B cell (primary cell): Measurements from ENCODE around the gene ANGPT4.

ENCODE experiments used
- EZH2 ChIP-seq: IDR thresholded peaks from 2 replicates; pipeline ENCODE4 v1.6.1; 2012; ENCODE audit warnings: borderline replicate concordance, low read depth, mild to moderate bottlenecking, moderate library complexity, low read length; ENCODE audit not compliant: insufficient read depth, poor library complexity, severe bottlenecking
- TF ChIP-seq, protein P1 (sequence below): fragments of 200-600 bp; IDR thresholded peaks from one replicate; pipeline ENCODE4 v1.8.0; 2022; ENCODE audit warnings: antibody characterized with exemption, mild to moderate bottlenecking

- TF ChIP-seq, protein P1, sequence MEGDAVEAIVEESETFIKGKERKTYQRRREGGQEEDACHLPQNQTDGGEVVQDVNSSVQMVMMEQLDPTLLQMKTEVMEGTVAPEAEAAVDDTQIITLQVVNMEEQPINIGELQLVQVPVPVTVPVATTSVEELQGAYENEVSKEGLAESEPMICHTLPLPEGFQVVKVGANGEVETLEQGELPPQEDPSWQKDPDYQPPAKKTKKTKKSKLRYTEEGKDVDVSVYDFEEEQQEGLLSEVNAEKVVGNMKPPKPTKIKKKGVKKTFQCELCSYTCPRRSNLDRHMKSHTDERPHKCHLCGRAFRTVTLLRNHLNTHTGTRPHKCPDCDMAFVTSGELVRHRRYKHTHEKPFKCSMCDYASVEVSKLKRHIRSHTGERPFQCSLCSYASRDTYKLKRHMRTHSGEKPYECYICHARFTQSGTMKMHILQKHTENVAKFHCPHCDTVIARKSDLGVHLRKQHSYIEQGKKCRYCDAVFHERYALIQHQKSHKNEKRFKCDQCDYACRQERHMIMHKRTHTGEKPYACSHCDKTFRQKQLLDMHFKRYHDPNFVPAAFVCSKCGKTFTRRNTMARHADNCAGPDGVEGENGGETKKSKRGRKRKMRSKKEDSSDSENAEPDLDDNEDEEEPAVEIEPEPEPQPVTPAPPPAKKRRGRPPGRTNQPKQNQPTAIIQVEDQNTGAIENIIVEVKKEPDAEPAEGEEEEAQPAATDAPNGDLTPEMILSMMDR: no peak
- TF ChIP-seq EZH2: no peak
These were observed 34.4 kb downstream of the ANGPT4 start for GRCh38 chr20:881783-882144.
